Measurements from ENCODE around the gene LHX5. TPM values are rescaled to one million over a fixed set of nuclear protein-coding genes. Genes with fewer than 3 reads are reported as not detected.

The LHX5 gene
- total RNA-seq (ENCODE audit: low replicate concordance): 48.4 and 98.7 TPM in 2 replicates

DNA sequence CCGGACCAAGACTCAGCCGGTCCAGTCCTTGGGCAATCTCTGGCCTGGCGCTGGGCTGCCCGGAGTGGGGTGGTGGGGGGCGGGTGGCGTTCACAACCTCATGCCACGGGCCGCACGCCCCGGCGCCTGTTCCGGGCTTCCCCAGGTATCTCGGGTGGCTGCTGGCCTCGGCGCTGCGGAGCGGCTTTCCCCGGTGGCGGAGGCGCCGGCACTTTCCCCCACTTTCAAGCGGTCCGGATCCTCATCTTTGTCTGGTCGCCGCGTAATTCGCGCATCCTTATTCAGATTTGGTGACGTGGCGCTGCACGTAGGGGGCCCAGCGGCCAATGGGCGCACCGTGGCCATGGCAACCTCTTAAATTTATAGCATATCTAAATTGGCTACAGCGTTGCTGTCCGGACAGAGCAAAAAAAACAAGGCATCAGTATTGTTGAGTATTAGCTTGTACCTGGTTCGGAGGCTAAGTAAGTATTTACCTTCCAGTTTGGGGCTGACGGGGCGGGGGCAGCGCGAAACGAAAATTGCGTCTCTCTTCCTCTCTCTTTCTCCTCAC lies at the start of gene LHX5:
Gene LHX5, minus strand, starts transcription at position 253 of the 553 bp plus-strand sequence. CDS start 373 bp downstream, outside the sequence.
- DNase-seq (ENCODE audit: low spot score): peak; percentile 93
- Histone ChIP-seq H3F3A (ENCODE audit: low read depth) (peaks cover 72% of the 10 kb centered on the region), H3K27me3 (no peaks in the 10 kb centered on the region), H3K4me2 (peak within 1 kb of the TSS; percentile 99), H3K4me1 (peaks cover 45% of the 10 kb centered on the region), H3K4me3 (peak within 1 kb of the TSS; percentile 95), H3K27ac (peak within 1 kb of the TSS; percentile 68), H3K79me2 (ENCODE audit: low read depth) (peaks cover 100% of the 10 kb centered on the region), H4K20me1 (ENCODE audit: low read depth) (peaks cover 99% of the 10 kb centered on the region), H2AFZ (replicated peaks) (no peak within 1 kb of the TSS), H3K9me3 (ENCODE audit: low read depth) (no peaks in the 10 kb centered on the region), H3K36me3 (no peaks in the 10 kb centered on the region), H3K9ac (peak within 1 kb of the TSS; percentile 59)
- Mint-ChIP-seq H3K27me3 (ENCODE audit: insufficient read depth, low read depth) (peaks cover 84% of the 10 kb centered on the region), H3K4me3 (peak within 1 kb of the TSS; percentile 93), H3K9me3 (no peaks in the 10 kb centered on the region), H3K27ac (no peak within 1 kb of the TSS), H3K36me3 (peaks cover 5% of the 10 kb centered on the region), H3K4me1 (peaks cover 49% of the 10 kb centered on the region)
- no peak for TF ChIP-seq EZH2 (IDR thresholded peaks at IDR 0.05)
- no peak for TF ChIP-seq EZH2phosphoT487 (IDR thresholded peaks at IDR 0.05)
- TF ChIP-seq, protein P1, sequence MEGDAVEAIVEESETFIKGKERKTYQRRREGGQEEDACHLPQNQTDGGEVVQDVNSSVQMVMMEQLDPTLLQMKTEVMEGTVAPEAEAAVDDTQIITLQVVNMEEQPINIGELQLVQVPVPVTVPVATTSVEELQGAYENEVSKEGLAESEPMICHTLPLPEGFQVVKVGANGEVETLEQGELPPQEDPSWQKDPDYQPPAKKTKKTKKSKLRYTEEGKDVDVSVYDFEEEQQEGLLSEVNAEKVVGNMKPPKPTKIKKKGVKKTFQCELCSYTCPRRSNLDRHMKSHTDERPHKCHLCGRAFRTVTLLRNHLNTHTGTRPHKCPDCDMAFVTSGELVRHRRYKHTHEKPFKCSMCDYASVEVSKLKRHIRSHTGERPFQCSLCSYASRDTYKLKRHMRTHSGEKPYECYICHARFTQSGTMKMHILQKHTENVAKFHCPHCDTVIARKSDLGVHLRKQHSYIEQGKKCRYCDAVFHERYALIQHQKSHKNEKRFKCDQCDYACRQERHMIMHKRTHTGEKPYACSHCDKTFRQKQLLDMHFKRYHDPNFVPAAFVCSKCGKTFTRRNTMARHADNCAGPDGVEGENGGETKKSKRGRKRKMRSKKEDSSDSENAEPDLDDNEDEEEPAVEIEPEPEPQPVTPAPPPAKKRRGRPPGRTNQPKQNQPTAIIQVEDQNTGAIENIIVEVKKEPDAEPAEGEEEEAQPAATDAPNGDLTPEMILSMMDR (IDR thresholded peaks at IDR 0.05): no peak

DNA sequence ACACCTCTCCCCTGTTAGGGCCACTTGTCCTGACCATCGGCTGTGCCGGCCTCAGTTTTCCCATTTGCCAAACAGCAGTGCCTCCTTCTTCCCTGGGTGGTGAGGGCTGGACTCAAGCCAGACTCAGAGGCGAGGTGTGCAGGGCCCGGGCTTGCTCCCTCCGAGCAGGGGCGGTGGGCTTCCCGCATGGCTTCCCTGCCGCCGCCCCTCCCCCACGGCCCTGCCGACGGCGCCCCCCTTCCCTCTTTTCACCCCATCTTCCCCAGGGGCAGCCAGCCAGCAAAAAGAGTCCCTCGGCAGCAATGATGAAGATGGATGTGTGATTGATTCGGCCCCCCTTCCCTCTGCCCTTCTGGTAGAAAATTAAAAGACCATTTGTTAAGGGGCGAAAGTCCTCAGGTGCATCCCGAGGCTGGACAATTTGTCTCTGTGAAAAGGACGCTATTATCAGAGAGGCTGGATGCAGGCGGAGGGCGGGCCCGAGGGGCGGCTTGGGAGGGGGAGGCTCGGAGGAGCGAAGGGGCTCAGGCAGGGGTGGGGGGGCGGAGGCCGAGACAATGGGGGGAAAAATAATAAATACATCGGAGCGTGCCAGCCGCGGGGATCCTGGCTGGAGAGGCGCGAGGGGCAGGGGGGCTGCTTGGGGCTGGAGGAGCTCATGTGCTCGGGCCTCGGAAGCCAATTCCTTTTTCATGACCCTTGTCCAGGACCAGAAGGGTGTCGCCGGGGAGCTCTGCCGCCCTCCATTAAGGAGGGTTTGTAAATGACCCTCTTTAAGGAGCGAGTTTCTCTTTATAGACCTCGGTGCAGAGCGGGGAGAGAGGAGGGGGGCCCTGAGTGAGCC lies 48.0 kb upstream of the LHX5 start:
- H3K27me3 Mint-ChIP-seq (ENCODE audit: insufficient read depth, low read depth): peaks cover 35% of the 10 kb centered on the region
- TF ChIP-seq EZH2 (IDR thresholded peaks at IDR 0.05) (no peak), EZH2phosphoT487 (IDR thresholded peaks at IDR 0.05) (no peak)
- TF ChIP-seq, protein P1 (IDR thresholded peaks at IDR 0.05): no peak
- peak overlapping the region; percentile 35 for H3K4me2 ChIP-seq

DNA sequence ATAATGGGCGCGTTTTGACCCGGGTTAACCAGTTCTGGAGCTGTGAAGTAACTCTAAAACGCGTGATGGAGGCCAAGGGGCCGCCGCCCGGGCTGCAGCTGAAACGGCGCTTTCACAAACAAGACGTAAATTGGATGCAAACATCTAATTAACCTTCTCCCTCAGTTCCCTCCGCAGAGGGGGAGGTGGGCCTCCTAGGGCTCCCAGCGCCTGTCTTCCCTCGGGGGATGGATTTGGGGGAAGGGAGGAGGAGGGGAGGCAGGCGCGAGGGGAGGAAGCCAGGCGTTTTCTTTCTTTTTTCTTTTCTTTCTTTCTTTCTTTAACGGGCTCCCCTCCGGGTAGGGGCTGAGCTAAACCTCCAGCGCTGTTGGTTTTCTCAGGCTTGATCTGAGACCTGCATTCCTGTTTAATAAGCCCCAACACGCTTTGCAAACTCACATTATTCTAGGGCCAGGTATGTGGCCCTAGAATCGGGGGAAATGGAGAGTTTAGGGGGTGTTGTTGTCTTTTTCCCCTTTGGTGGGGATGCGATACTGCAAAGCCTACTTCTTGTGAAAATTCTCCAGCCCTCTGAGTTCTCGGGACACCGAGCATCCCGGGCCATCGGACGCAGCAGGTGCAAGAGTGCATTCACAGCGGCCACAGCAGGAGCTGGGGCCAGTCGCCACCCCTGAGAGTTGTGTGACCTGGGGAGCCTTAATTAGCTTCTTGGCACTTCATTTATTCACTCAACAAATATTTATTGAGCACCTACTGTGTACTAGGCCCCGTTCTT lies 43.6 kb upstream of the LHX5 start:
- Histone ChIP-seq H2AFZ (replicated peaks) (no peak overlapping the region), H3F3A (ENCODE audit: low read depth) (peaks cover 75% of the 10 kb centered on the region), H3K36me3 (no peaks in the 10 kb centered on the region), H3K4me2 (peak overlapping the region; percentile 77), H3K4me3 (peak overlapping the region; percentile 36), H4K20me1 (ENCODE audit: low read depth) (no peaks in the 10 kb centered on the region), H3K9ac (no peak overlapping the region), H3K79me2 (ENCODE audit: low read depth) (no peaks in the 10 kb centered on the region), H3K9me3 (ENCODE audit: low read depth) (peaks cover 4% of the 10 kb centered on the region), H3K27me3 (no peaks in the 10 kb centered on the region), H3K27ac (peak overlapping the region; percentile 98), H3K4me1 (peaks cover 49% of the 10 kb centered on the region)
- Mint-ChIP-seq H3K27me3 (ENCODE audit: insufficient read depth, low read depth) (peaks cover 43% of the 10 kb centered on the region), H3K4me1 (peaks cover 35% of the 10 kb centered on the region), H3K27ac (peak overlapping the region; percentile 50), H3K36me3 (no peaks in the 10 kb centered on the region), H3K9me3 (peaks cover 3% of the 10 kb centered on the region), H3K4me3 (peak overlapping the region; percentile 79)
- TF ChIP-seq EZH2 (IDR thresholded peaks at IDR 0.05) (no peak), EZH2phosphoT487 (IDR thresholded peaks at IDR 0.05) (peak; percentile 47)
- DNase-seq (ENCODE audit: low spot score): peak; percentile 93

More for the DNA sequence above, 48.0 kb upstream of the LHX5 start:
- Mint-ChIP-seq H3K4me3 (peak overlapping the region; percentile 72), H3K27ac (no peak overlapping the region), H3K9me3 (peaks cover 3% of the 10 kb centered on the region), H3K36me3 (no peaks in the 10 kb centered on the region), H3K4me1 (peaks cover 38% of the 10 kb centered on the region)
- H4K20me1 ChIP-seq (ENCODE audit: low read depth): no peaks in the 10 kb centered on the region
- no peak overlapping the region for H3K9ac ChIP-seq
- no peaks in the 10 kb centered on the region for H3K27me3 ChIP-seq
- H3K9me3 ChIP-seq (ENCODE audit: low read depth): peaks cover 4% of the 10 kb centered on the region
- peaks cover 26% of the 10 kb centered on the region for H3K4me1 ChIP-seq
- no peak overlapping the region for H3K27ac ChIP-seq
- H2AFZ ChIP-seq (replicated peaks): peak overlapping the region; percentile 50
- no peak overlapping the region for H3K4me3 ChIP-seq
- H3K36me3 ChIP-seq: no peaks in the 10 kb centered on the region
- peak; percentile 43 for DNase-seq (ENCODE audit: low spot score)
- H3K79me2 ChIP-seq (ENCODE audit: low read depth): no peaks in the 10 kb centered on the region
- H3F3A ChIP-seq (ENCODE audit: low read depth): peaks cover 47% of the 10 kb centered on the region

All from neural progenitor cell (in vitro differentiated cells).